Measurements from ENCODE around the gene CNOT8.

- no peak for TF ChIP-seq CTCF (IDR thresholded peaks at IDR 0.05; ENCODE audit: low read depth, low read length)
- no peak for TF ChIP-seq EZH2phosphoT487 (IDR thresholded peaks at IDR 0.05; ENCODE audit: low read depth)
Observed at GRCh38 chr5:154830219-154830595, 28.2 kb upstream of the CNOT8 start.

All from OCI-LY3 (cell line).